ENCODE data around the gene ZEB1.

ZEB1 gene

DNA sequence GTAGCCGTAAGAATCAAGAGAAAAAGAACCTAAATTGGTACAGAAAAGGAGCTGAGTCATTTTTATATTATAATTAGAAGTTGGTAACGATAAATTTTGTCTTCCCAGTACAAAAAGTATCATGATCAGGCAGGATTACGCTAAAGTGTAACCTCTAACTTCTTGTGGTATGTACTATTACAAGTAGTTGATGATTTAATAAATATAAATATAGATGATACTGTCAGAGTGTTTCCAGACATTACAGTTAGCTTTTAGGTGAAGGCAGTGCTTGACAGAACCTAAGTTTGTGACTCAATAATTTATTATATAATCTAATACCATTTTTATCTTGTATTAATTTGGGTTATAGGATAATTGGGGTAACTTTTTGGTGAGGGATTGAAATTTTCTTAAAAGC lies 53.4 kb downstream of the ZEB1 start:
- no peak for DNase-seq (ENCODE audit: low read depth)
- H3K36me3 ChIP-seq (ENCODE audit: control insufficient read depth, insufficient read depth, low read length, severe bottlenecking) = peaks cover 5% of the 10 kb centered on the region
- H3K4me1 ChIP-seq (ENCODE audit: control insufficient read depth, insufficient read depth, low read length) = peaks cover 32% of the 10 kb centered on the region
- no peak overlapping the region for H3K9ac ChIP-seq (ENCODE audit: low read length)
- no peaks in the 10 kb centered on the region for H3K9me3 ChIP-seq (ENCODE audit: control insufficient read depth, low read length)
- H3K4me3 ChIP-seq (ENCODE audit: low read length) = no peak overlapping the region
- no peaks in the 10 kb centered on the region for H3K27me3 ChIP-seq (replicated peaks; ENCODE audit: control insufficient read depth, insufficient read depth, low read length)

DNA sequence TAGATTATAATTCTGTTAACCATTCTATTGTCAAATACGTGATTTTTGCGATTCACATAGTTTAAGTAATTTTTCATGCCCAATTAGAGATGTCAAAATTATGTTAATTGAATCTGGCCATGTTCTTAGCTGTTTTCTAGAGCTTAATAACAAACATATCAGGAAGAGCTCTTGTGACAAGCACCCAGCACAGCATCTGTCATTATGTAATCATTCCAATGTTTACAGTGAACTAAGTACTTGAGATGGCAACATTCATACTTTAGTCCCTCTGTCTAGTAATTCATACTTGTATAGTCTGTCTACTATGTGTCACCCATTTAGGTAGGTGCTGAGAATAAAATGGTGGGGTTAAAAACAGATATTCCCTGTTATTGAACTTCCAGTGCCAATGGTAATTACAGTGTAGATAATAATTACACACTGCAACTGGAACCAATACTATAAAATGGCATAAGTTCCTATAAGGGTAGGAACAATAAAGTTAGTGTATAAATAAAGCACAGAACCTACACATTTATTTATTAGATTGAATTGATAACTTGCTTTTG lies 55.2 kb downstream of the ZEB1 start:
- Histone ChIP-seq H3K4me1 (ENCODE audit: control insufficient read depth, insufficient read depth, low read length) (peaks cover 26% of the 10 kb centered on the region), H3K27me3 (replicated peaks; ENCODE audit: control insufficient read depth, insufficient read depth, low read length) (no peaks in the 10 kb centered on the region), H3K9ac (ENCODE audit: low read length) (no peak overlapping the region), H3K4me3 (ENCODE audit: low read length) (no peak overlapping the region), H3K9me3 (ENCODE audit: control insufficient read depth, low read length) (no peaks in the 10 kb centered on the region), H3K36me3 (ENCODE audit: control insufficient read depth, insufficient read depth, low read length, severe bottlenecking) (peaks cover 5% of the 10 kb centered on the region)
- DNase-seq (ENCODE audit: low read depth) = peak; percentile 32

DNA sequence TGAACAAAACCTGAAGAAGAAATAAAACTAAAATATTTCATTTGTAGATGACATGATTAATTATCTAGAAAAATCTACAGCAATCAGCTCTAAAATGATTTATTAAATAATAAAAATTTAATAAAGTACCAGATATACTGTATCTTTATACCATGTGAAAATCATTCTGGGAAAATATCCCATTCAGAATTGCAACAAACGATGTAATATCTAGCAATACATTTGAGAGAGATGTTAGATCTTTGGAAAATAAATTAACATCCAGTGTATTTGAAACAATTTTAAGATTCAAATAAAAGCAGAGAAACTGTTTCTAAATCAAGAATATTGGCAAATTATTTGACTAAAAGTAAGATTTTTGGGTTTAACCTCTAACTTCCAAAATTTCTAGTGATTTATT lies 62.2 kb downstream of the ZEB1 start:
- Histone ChIP-seq H3K36me3 (ENCODE audit: control insufficient read depth, insufficient read depth, low read length, severe bottlenecking) (no peaks in the 10 kb centered on the region), H3K27me3 (replicated peaks; ENCODE audit: control insufficient read depth, insufficient read depth, low read length) (no peaks in the 10 kb centered on the region), H3K9ac (ENCODE audit: low read length) (no peak overlapping the region), H3K9me3 (ENCODE audit: control insufficient read depth, low read length) (no peaks in the 10 kb centered on the region), H3K4me3 (ENCODE audit: low read length) (no peak overlapping the region), H3K4me1 (ENCODE audit: control insufficient read depth, insufficient read depth, low read length) (peaks cover 9% of the 10 kb centered on the region)
- DNase-seq (ENCODE audit: low read depth) = peak; percentile 58

DNA sequence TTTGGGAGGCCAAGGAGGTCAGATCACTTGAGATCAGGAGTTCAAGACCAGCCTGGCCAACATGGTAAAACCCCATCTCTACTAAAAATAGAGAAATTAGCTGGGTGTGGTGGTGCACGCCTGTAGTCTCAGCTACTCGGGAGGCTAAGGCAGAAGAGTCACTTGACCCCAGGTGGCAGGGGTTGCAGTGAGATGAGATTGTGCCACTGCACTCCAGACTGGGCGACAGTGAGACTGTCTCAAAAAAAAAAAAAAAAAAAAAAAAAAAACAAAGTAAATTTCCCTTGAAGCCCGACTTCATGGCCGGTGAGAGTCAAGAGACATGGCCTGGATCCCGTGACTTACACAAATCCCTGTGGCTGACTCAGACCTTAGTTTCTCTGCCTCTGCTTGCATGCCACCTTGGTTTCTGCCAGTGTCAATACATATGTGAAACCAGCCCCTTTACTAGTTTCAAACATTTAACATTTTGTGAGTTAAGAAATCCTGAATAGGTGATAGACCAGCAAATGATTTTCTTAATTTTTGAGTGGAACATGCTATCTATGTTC lies 62.8 kb downstream of the ZEB1 start:
- Histone ChIP-seq H3K36me3 (ENCODE audit: control insufficient read depth, insufficient read depth, low read length, severe bottlenecking) (peaks cover under 1% of the 10 kb centered on the region), H3K4me3 (ENCODE audit: low read length) (no peak overlapping the region), H3K27me3 (replicated peaks; ENCODE audit: control insufficient read depth, insufficient read depth, low read length) (no peaks in the 10 kb centered on the region), H3K9ac (ENCODE audit: low read length) (no peak overlapping the region), H3K4me1 (ENCODE audit: control insufficient read depth, insufficient read depth, low read length) (peaks cover 9% of the 10 kb centered on the region), H3K9me3 (ENCODE audit: control insufficient read depth, low read length) (no peaks in the 10 kb centered on the region)
- DNase-seq (ENCODE audit: low read depth) = peak; percentile 42

DNA sequence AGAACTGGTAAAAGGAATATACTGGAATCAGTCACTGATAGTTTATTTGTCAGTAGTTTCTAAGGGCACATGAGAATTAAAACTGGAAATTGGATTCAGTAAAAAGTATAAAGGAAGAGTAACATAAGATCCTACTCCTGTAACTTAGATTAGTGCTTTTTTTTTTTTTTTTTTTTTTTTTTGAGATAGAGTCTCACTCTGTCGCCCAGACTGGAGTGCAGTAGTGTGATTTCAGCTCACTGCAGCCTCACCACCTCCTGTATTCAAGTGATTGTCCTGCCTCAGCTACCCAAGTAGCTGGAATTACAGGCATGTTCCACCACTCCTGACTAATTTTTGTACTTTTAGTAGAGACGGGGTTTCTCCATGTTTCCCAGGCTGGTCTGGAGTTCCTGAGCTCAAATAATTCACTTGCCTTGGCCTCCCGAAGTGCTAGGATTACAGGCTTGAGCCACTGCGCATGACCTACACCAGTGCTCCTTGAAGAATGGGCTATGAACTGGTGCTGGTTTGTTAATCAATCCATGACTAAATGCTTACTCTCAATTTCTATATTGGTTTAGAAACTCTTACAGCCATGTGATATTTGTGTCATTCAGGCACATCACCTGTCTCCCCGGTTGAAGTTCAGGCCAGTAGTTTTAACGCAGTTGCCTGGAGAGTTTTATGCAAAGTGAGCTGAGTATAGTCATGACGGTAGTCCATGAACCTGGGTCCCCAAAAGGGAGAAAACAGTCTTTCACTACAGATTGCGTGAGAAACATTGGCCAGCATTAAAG lies 65.0 kb downstream of the ZEB1 start:
- peaks cover 22% of the 10 kb centered on the region for H3K36me3 ChIP-seq (ENCODE audit: control insufficient read depth, insufficient read depth, low read length, severe bottlenecking)
- DNase-seq (ENCODE audit: low read depth) = no peak
- peaks cover 14% of the 10 kb centered on the region for H3K4me1 ChIP-seq (ENCODE audit: control insufficient read depth, insufficient read depth, low read length)
- H3K9ac ChIP-seq (ENCODE audit: low read length) = no peak overlapping the region
- H3K27me3 ChIP-seq (replicated peaks; ENCODE audit: control insufficient read depth, insufficient read depth, low read length) = no peaks in the 10 kb centered on the region
- H3K9me3 ChIP-seq (ENCODE audit: control insufficient read depth, low read length) = no peaks in the 10 kb centered on the region
- H3K4me3 ChIP-seq (ENCODE audit: low read length) = no peak overlapping the region

DNA sequence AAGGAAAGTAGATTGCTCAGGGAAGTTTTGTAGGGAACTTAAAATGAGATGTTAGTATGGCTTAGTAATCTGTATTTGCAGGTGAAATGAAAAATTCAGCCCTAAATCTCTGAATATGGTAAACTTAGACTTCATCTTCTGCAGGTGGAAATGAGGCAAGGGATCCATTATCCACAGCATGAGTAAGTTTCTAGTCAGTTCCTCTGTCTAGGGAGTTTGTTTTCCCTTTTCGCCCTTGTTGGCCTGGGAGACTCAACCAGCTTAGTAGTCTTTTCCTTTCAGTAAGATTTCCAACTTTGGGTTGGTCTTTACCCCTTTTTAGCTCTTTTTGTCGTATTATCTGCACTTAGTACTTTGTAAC lies 65.6 kb downstream of the ZEB1 start:
- Histone ChIP-seq H3K27me3 (replicated peaks; ENCODE audit: control insufficient read depth, insufficient read depth, low read length) (no peaks in the 10 kb centered on the region), H3K9ac (ENCODE audit: low read length) (no peak overlapping the region)

DNA sequence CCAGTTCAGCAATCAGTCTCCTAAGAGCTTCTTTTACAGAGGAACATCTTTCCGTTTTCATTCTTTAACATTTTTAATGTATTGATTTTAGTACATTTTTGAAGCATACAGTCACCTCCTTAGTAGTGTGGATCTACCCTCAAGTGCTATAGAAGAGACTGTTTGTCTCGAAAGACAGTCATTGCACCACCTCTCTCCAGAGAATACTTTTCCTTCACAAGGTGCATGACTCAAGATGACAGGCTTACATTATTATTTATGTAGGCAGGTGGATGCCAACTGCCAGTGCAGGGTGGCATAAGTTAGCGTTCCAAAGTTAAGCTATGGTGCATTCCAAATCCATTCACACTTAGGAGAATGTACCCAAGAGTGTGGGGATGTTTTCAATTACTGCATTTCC lies 71.8 kb downstream of the ZEB1 start:
- H3K4me3 ChIP-seq (ENCODE audit: low read length) = no peak overlapping the region
- no peak for DNase-seq (ENCODE audit: low read depth)
- H3K9ac ChIP-seq (ENCODE audit: low read length) = no peak overlapping the region

More for the DNA sequence above, 65.6 kb downstream of the ZEB1 start:
- peaks cover 14% of the 10 kb centered on the region for H3K4me1 ChIP-seq (ENCODE audit: control insufficient read depth, insufficient read depth, low read length)
- H3K9me3 ChIP-seq (ENCODE audit: control insufficient read depth, low read length) = no peaks in the 10 kb centered on the region
- peaks cover 28% of the 10 kb centered on the region for H3K36me3 ChIP-seq (ENCODE audit: control insufficient read depth, insufficient read depth, low read length, severe bottlenecking)
- DNase-seq (ENCODE audit: low read depth) = no peak
- no peak overlapping the region for H3K4me3 ChIP-seq (ENCODE audit: low read length)

DNA sequence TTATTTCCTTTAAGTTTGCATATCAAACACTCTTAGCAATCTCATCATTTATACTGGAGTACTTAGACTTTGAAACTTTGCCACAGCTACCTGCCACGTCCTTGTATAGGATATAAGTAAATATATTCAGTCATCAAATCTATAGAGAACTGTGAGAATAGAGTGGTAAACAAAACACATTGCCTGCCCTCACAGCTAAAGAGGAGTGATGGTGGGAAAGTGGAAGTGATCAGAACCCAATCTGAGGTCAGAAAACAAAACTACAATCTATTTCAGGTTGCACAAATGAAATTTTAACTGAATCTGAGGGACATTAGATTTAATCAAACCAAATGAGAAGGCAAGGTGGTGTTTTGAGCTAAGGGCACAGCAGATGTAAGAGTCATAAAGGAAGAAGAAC lies 74.8 kb downstream of the ZEB1 start:
- Histone ChIP-seq H3K9ac (ENCODE audit: low read length) (no peak overlapping the region), H3K27me3 (replicated peaks; ENCODE audit: control insufficient read depth, insufficient read depth, low read length) (no peaks in the 10 kb centered on the region), H3K36me3 (ENCODE audit: control insufficient read depth, insufficient read depth, low read length, severe bottlenecking) (peaks cover 41% of the 10 kb centered on the region), H3K4me3 (ENCODE audit: low read length) (no peak overlapping the region), H3K9me3 (ENCODE audit: control insufficient read depth, low read length) (no peaks in the 10 kb centered on the region), H3K4me1 (ENCODE audit: control insufficient read depth, insufficient read depth, low read length) (peaks cover 15% of the 10 kb centered on the region)
- no peak for DNase-seq (ENCODE audit: low read depth)

More for the DNA sequence above, 71.8 kb downstream of the ZEB1 start:
- Histone ChIP-seq H3K27me3 (replicated peaks; ENCODE audit: control insufficient read depth, insufficient read depth, low read length) (no peaks in the 10 kb centered on the region), H3K4me1 (ENCODE audit: control insufficient read depth, insufficient read depth, low read length) (peaks cover 12% of the 10 kb centered on the region), H3K36me3 (ENCODE audit: control insufficient read depth, insufficient read depth, low read length, severe bottlenecking) (peaks cover 62% of the 10 kb centered on the region), H3K9me3 (ENCODE audit: control insufficient read depth, low read length) (no peaks in the 10 kb centered on the region)

DNA sequence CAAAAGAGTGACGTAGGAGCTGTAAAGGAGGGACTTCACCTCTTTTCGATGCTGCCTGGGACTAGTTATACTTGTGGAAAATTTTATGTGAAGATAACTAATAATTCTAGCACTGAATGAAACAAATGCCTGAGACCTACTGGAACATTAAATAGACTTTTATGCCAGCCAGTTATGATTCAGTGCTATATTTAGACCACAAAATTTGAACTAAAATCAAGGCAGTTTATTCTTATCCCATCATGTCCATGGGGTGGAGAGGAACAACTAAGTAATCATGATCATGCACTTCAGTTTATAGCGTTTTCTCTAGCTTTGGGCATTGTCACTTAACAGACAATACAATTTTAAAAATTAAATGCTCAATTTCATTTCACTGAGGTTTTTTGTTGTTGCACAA lies 76.7 kb downstream of the ZEB1 start:
- Histone ChIP-seq H3K4me1 (ENCODE audit: control insufficient read depth, insufficient read depth, low read length) (peaks cover 30% of the 10 kb centered on the region), H3K36me3 (ENCODE audit: control insufficient read depth, insufficient read depth, low read length, severe bottlenecking) (peaks cover 23% of the 10 kb centered on the region), H3K27me3 (replicated peaks; ENCODE audit: control insufficient read depth, insufficient read depth, low read length) (no peaks in the 10 kb centered on the region), H3K4me3 (ENCODE audit: low read length) (peak overlapping the region; percentile 8), H3K9ac (ENCODE audit: low read length) (peak overlapping the region; percentile 23), H3K9me3 (ENCODE audit: control insufficient read depth, low read length) (no peaks in the 10 kb centered on the region)
- no peak for DNase-seq (ENCODE audit: low read depth)

DNA sequence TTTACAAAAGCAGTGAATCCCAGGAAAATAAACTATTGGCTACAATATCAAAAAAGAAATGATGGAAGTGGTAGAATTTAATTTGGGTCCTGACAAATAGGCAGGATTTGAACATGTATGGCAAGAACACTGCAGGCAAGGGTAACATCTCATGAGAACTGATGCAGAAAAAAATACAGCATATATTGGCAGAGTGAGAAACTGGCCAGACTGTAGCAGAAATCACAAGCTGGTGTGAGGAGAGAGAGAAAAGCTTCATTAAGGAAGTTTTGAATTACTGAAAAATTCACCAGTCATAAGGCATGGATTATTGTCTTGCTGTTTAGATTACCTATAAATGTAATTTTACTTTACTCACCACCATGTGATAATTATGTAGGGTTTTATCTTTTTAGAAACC lies 77.4 kb downstream of the ZEB1 start:
- no peaks in the 10 kb centered on the region for H3K9me3 ChIP-seq (ENCODE audit: control insufficient read depth, low read length)
- peak overlapping the region; percentile 8 for H3K4me3 ChIP-seq (ENCODE audit: low read length)
- peaks cover 36% of the 10 kb centered on the region for H3K4me1 ChIP-seq (ENCODE audit: control insufficient read depth, insufficient read depth, low read length)
- no peak overlapping the region for H3K9ac ChIP-seq (ENCODE audit: low read length)
- DNase-seq (ENCODE audit: low read depth) = no peak
- peaks cover 16% of the 10 kb centered on the region for H3K36me3 ChIP-seq (ENCODE audit: control insufficient read depth, insufficient read depth, low read length, severe bottlenecking)
- H3K27me3 ChIP-seq (replicated peaks; ENCODE audit: control insufficient read depth, insufficient read depth, low read length) = no peaks in the 10 kb centered on the region

DNA sequence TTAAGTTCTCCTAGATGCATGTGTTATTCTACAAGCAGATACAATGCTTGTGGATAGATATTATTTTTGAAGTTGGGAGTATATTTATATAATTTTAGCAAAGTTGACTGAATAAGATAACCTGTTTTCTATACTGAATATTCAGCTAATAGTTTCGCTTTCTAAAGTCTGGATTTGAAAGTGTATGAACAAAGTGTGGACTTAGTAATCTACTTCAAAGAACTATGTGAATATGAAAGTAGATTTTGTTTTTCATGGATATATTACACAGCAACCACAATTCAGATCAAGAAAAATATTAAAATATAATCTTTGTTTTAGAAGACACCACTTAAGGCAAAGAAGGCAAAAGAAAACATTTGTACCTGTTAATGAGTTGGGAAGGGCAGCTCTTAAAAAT lies 78.8 kb downstream of the ZEB1 start:
- H3K4me3 ChIP-seq (ENCODE audit: low read length) = no peak overlapping the region
- no peak for DNase-seq (ENCODE audit: low read depth)
- H3K27me3 ChIP-seq (replicated peaks; ENCODE audit: control insufficient read depth, insufficient read depth, low read length) = no peaks in the 10 kb centered on the region
- peaks cover 51% of the 10 kb centered on the region for H3K4me1 ChIP-seq (ENCODE audit: control insufficient read depth, insufficient read depth, low read length)
- H3K36me3 ChIP-seq (ENCODE audit: control insufficient read depth, insufficient read depth, low read length, severe bottlenecking) = peaks cover 15% of the 10 kb centered on the region
- no peak overlapping the region for H3K9ac ChIP-seq (ENCODE audit: low read length)
- H3K9me3 ChIP-seq (ENCODE audit: control insufficient read depth, low read length) = no peaks in the 10 kb centered on the region

Measured in adipocyte (in vitro differentiated cells).